GM04503 (cell line): Measurements from ENCODE around the gene SLIT3.

ENCODE experiments used
- DNase-seq: peaks from one replicate; pipeline ENCODE4 v3.0.0-alpha.2; 2012; ENCODE audit warnings: low read depth

SLIT3 gene

DNA sequence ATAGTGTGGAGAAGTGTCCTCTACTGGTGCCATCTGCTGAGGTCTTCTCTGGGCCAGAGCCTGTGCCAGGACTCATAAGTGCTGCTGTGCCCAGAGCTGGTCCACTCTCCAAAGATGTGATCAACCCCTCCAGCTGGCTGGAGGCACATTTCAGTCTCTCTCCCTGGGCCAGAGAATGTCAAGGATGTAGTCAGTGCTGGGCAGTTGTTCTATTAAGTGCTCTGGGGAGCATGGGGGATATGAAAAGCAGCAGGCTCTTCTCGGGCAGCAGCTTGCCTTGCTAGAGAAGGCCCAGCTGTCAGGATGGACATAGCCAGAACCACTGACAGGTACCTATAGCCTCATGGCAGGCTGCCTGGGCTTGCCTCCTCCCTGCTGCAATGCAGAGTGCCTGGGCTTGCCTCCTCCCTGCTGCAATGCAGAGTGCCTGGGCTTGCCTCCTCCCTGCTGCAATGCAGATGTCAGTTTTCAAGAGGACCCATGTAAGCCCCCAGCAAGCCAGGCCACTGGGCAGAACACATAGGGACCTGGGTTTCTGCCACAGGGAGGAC, 564.6 kb downstream of the SLIT3 start:
- DNase-seq, result no peak

DNA sequence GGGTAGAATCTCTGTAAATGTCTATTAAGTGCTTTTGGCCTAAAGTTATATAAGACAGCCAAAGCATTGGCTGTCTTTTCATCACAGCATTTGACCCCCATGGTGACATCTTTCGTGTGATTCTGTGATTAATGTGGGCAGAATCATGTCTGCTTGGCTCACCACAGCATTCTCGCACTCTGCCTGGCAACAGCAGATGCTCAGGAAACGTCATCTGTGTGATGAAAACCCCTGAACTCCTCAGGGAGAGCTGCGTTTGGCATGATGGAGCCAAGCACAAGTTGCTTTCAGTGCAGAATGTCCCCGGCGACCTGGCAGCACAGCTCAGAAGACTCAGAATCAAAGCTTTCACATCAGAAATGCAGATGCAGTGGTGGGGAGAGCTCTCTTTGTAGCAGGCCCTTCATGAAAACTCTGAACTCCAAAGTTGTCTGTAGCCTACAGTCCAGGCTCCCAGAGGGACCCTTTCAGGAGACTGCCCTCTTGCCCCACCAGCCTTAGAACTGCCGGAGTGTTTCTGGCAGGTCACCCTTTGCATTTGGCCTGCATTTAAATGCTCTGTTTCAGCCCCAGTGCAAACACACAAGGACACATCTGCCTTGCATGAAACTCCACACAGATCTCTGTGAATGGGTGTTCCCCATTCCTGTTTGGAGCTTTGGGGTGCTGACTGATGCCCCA, 566.2 kb downstream of the SLIT3 start:
- DNase-seq, result no peak

DNA sequence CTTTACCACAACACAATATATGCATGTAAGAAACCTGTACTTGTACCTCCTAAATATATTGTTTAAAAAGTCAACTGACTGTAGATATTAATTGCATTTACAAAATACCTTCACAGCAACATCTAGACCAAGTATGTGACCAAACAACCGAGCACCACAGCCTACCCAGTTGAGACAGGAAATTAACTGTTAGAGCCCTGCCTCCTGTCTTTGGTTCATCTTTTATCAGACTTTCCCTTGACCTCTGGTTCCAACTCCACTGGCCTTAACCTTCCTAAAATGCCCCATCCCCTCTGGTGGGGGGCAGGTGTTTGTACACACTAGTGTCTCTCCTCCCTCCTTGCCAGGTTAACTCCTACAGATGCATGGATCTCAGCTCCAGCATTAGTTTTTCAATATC, 566.8 kb downstream of the SLIT3 start:
- no peak for DNase-seq

DNA sequence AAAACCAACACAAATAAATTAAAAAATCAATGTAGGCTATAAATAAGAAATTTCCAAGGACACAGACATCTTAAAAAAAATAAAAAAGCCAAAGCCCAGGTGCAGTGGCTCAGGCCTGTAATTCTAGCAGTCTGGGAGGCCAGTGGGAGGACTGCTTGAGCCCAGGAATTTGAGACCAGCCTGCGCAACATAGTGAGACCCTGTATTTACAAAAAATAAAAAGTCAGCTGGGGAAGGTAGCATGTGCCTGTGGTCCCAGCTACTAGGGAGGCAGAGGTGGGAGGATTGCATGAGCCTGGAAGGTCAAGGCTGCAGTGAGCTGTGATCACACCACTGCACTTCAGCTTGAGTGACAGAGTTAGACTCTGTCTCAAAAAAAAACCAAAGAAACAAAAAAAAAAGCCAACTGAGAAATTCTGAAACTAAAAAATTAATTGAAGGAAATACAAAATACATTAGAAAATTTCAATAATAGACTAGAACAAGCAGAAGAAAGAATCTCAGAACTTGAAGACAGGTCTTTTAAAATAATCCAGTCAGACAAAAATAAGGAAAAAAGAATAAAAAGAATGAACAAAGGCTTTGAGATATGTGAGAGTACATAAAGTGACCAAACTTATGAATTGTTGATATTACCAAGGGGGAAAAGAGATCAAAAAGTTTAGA, 572.3 kb downstream of the SLIT3 start:
- DNase-seq, result no peak

DNA sequence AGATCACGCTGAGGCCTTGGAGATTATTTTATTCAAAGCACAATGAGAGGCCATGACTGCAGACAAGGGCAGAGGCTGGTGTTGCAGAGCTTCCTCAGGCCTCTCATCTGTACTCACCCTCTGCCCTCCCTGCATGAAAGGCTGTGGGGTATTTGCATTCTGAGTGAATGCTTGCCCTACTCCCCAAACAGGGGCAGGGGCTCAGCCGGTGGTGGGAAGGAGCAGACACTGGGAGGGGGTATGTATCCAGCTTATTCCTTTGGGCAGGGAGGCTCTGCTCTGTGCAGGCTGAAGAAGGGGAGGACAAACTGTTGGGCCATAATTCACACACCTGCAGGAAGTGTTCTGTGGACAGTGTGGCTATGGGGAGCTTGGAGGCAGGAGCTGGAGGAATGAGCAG, 573.4 kb downstream of the SLIT3 start:
- DNase-seq, result no peak

- no peak for DNase-seq
These were observed 574.6 kb downstream of the SLIT3 start for GRCh38 chr5:168726342-168726741.

DNA sequence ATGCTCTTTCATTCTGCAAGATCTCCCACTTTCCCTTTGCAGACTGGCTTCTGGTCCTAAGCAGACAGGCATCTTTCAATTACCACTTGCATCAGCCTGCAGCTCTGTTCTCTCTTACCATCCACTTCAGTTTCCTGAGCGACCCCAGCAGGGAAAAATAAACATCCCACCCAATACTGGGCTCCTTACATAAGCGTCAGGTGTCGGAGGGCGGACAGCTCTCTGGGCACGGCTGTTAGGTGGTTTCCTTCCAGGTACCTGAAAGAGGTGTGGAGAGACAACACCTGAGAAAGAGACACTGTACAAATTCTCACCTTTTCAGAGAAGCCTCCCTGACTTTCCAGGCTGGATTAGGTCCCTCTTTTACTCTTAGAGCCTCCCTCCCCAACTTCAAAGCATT, 576.7 kb downstream of the SLIT3 start:
- no peak for DNase-seq

- no peak for DNase-seq
These were observed 577.9 kb downstream of the SLIT3 start for GRCh38 chr5:168723037-168723436.

DNA sequence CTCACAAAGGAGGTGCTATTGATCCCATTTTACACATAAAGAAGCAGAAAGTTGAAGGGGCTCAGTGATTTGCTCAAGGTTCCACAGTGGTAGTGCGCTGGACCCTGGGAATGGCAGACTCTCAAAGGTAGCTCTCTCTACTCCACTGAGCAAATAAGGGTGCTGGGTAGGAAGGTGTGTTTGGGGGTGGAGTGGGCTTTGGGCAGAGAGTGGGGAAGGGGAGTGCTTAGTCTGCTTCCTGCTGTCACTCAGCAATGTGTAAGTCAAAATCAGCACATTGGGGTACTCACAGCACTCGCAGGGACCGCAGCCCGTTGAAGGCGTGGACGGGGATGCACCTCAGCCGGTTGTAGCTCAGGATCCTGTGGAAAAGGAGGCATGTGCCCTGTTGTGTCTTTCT, 579.0 kb downstream of the SLIT3 start:
- no peak for DNase-seq

DNA sequence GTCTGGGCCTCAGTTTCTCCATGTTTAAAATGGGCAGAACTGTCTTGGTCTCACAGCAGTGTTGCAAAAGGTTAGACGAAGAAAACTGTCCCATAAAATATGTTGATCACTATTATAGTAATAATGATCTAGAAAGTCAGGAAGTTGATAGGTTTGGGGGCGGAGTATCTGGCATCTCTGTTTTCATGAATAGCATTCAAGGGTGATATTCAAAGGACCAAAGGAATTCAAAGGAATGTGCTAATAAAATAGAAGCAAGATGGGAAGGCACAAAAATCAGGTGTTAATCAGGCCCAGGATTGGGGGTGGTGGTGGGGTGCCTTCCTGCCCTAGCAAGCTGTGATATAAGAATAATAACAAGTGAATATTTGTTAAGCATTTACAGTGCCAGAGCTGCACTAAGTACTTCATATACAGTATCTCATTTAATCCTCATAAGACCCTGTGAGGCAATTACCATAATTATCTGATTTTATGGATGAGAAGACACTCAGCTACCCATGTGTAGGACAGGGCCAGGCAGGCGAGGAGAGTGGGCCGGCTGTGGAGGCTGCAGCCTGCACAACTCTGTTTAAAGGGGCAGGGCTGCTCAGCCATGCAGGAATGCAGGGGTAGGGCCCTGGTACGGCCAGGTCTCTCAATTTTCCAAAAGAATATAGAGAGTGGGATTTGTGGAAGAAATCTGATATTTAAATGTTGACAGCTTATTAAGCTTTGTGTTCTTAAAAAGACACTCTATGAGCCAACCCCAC, 579.8 kb downstream of the SLIT3 start:
- DNase-seq, result no peak

- no peak for DNase-seq
These were observed 580.4 kb downstream of the SLIT3 start for GRCh38 chr5:168720575-168720974.

DNA sequence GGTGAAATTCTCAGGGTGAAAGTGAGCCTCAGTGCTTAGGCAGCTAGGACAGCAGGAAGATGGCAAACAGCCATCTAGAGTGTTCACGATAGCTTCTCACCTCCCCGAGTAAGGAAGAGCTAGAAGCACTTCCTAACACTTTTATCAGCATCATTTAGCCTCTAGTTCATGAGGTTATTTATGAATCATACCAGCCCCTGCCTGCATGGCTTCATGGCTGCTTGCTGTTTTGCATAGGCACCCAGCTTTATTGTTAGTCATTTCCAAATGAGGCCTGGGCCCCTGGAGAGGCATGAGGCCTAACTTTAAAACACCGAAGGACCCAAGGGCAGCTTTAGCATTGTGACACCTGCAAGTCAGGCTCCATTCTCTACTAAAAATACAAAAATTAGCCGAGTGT, 586.9 kb downstream of the SLIT3 start:
- DNase-seq, result no peak

- DNase-seq, result no peak
These were observed 587.9 kb downstream of the SLIT3 start for GRCh38 chr5:168713051-168713450.

DNA sequence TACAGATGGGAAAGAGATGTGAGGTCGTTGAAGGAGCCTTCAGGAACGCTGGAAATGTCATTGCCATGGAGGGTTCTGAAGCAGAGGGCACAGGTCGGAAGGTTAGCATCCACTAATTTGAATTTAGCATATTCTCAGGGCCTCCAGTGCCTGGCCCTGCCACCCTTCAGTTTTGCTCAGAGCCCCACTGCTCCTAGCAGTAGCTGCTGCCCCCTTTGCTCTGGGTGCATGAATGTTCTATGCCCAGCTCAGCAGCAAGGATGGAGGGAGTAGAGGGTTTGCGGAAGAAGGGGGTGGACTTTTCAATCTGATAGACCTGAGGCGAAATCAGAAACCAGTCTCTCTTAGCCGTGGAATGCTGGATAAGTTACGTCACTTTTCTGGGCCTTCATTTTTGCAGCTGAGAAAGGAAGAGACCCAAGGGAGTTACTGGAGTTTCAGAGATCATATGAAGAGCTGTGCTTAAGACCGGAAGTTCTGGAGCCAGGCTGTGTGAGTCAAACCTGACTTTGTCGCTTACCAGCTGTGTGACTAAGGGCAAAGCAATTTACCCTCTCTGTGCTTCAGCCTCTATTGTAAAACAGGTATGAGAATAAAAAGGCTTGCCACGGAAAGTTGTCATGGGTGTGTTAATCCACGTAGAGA, 588.5 kb downstream of the SLIT3 start:
- DNase-seq, result peak; percentile 94

DNA sequence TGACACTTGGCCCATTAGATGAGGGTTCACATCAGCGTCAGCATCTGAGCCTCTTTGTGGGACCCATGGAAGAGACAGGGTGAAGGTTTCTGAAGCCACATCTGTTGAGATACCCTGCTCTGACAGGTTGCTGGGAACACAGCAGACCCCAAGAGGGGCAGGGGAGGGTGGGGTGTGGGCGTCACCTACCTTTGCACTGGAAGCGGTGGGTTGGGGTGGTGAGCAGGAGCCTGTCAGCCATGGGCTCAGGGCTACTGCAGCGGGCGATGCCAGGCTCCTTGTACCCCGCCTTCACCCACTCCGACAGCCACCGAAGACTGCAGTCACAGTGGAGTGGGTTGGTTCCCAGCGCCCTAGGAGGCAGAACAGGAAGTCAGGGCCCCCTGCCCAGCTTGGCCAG, 590.2 kb downstream of the SLIT3 start:
- no peak for DNase-seq

DNA sequence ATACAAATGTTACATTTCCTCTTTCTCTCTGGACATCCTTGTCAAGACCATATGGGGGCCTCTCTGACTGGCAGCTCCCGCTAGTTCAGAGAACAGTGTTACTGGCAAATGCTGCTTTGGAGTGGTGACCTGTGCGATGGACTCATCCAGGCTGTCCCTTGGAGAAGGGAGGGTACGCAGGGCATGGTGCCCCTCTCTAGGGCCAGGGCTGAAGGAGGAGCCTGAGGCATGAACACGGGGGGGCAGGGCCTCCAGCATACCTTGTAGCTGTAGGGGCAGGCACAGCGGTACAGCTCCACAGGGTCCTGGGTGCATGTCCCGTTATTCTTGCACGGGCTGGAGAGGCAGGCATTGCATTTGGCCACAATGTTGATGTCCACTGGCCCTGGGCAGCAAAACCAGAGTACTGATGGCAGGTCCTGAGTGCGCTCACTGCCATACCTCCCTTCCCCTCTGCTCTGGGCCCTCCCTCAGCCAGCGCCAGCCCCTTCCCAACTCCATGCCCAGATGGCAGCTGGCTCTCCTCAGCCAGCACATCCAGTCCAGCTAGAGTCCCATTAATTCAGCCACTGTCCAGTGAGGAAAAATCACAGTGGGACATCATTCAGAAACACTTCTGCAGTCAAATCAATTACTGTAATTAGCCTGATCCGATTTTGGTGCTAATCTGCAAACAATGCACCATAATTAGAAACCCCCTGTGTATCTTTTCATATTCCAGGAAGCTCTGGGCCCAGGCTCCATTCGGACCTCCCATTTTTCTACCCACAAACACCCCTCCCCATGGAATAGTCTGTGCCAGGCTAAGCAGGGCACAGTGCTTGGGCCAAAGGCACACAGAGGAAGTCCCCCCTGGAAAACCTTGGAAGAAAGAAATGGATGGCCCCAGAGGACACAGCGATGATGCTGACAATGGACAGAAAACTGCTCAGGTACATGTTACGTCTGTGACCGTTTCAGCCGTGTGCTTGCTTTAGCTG, 592.9 kb downstream of the SLIT3 start:
- DNase-seq, result no peak

DNA sequence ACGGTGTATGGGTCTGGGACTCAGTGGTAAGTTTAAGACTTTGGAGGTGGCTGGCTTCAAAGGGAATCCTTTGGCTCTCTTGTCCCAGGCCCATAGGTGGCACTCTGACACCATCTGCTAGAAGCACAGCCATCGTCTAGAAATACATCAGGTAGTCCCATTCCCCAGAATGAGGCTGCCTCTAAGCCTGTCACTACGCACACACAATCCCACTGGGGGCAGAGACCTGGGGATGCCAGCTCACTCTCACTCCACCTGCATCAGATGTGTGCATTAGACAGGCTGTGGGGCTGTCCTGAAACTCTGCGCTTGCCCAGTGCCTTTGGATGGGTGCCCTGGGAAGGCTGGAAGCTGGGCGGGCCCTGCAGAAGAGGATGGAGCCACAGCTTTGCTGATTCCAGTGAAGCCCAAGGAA, 594.3 kb downstream of the SLIT3 start:
- no peak for DNase-seq

GRCh38 chr5:168705321-168705720, 595.6 kb downstream of the SLIT3 start:
- no peak for DNase-seq

- DNase-seq, result no peak
These were observed 598.4 kb downstream of the SLIT3 start for GRCh38 chr5:168702511-168702910.

DNA sequence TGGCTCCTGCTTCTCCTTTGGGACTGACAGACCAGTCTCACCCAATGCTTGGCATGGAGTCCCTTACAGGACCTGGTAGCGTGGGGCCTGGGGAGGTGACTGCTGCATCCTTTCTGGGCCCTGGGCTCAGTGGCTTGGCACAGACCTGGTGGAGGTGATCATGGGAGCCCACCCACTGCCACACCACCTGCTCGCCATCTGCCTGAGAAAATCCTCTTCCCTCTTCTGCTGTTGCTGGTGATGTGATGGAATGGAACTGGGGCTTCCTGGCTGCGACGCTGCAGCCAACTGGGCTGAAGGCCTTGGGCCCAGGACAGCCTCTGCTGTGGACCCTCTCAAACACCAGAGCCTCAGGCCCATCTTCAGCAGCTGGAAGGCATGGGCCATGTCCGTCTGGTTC, 599.3 kb downstream of the SLIT3 start:
- no peak for DNase-seq

- DNase-seq, result no peak
These were observed 601.9 kb downstream of the SLIT3 start for GRCh38 chr5:168699002-168699401.
